Testis (tissue), 2 donors: ENCODE measurements around the gene TLE6.

Experiments used
- CTCF ChIP-seq, 3 experiments: fragments of 450-650 bp in 2 of 3; fragments of 200-600 bp in 1 of 3; sonication (generic) in 1 of 3; IDR thresholded peaks; one replicate each; pipeline ENCODE4 v1.5.1; 2016 to 2019; ENCODE audit warnings: antibody characterized with exemption in 3 of 3, mild to moderate bottlenecking in 2 of 3, moderate library complexity in 1 of 3
- POLR2A ChIP-seq: fragments of 450-650 bp; IDR thresholded peaks from one replicate; pipeline ENCODE4 v1.6.1; 2017; ENCODE audit warnings: antibody characterized with exemption, mild to moderate bottlenecking, moderate library complexity

GRCh38 chr19:3017923-3018322, 40.6 kb downstream of the TLE6 start:
- TF ChIP-seq CTCF (IDR thresholded peaks at IDR 0.05) (no peak), POLR2A (no peak)
